ENCODE measurements around the gene TMEM81. TPM values are rescaled to one million over a fixed set of nuclear protein-coding genes. Genes with fewer than 3 reads are reported as not detected.

The TMEM81 gene
- total RNA-seq, 1 donor from 2014 or later, result not detected

GRCh38 chr1:205095422-205095821, 11.2 kb upstream of the TMEM81 start:
- H3K27me3 ChIP-seq, result no peaks in the 10 kb centered on the region
- TF ChIP-seq CTCF (IDR thresholded peaks at IDR 0.05), result no peak
- H3K36me3 ChIP-seq, result peaks cover 86 to 93% of the 10 kb centered on the region in 2 donors
- H3K4me3 ChIP-seq, result no peak overlapping the region
- intact Hi-C loops (cut with DNase I), result no loop called here
- no peak overlapping the region for H3K27ac ChIP-seq
- no peak for DNase-seq (ENCODE audit: low spot score in 2 of 2)
- no peaks in the 10 kb centered on the region for H3K4me1 ChIP-seq
- H3K9me3 ChIP-seq, result no peaks in the 10 kb centered on the region

GRCh38 chr1:205091043-205091740, 6.9 kb upstream of the TMEM81 start:
- peaks cover 63 to 78% of the 10 kb centered on the region in 2 donors for H3K36me3 ChIP-seq
- DNase-seq (ENCODE audit: low spot score in 2 of 2), result no peak
- no peak for TF ChIP-seq CTCF (IDR thresholded peaks at IDR 0.05)

GRCh38 chr1:205088341-205088740, 4.1 kb upstream of the TMEM81 start:
- Histone ChIP-seq H3K27ac (no peak overlapping the region), H3K4me1 (no peaks in the 10 kb centered on the region), H3K4me3 (no peak overlapping the region), H3K27me3 (no peaks in the 10 kb centered on the region), H3K36me3 (peaks cover 46 to 70% of the 10 kb centered on the region in 2 donors), H3K9me3 (no peaks in the 10 kb centered on the region)
- intact Hi-C loops (cut with DNase I), result no loop called here
- no peak for TF ChIP-seq CTCF (IDR thresholded peaks at IDR 0.05)
- no peak for DNase-seq (ENCODE audit: low spot score in 2 of 2)

More at GRCh38 chr1:205091043-205091740, 6.9 kb upstream of the TMEM81 start:
- Histone ChIP-seq H3K9me3 (no peaks in the 10 kb centered on the region), H3K4me1 (no peaks in the 10 kb centered on the region), H3K4me3 (no peak overlapping the region), H3K27me3 (no peaks in the 10 kb centered on the region), H3K27ac (no peak overlapping the region)
- intact Hi-C loops (cut with DNase I), result no loop called here

GRCh38 chr1:205082431-205082830, 1.8 kb downstream of the TMEM81 start:
- intact Hi-C loops (cut with DNase I), result no loop called here
- Histone ChIP-seq H3K27me3 (no peaks in the 10 kb centered on the region), H3K4me3 (no peak overlapping the region), H3K36me3 (peaks cover 11 to 35% of the 10 kb centered on the region in 2 donors), H3K4me1 (no peaks in the 10 kb centered on the region), H3K27ac (no peak overlapping the region), H3K9me3 (no peaks in the 10 kb centered on the region)
- DNase-seq (ENCODE audit: low spot score in 2 of 2), result no peak
- TF ChIP-seq CTCF (IDR thresholded peaks at IDR 0.05), result no peak

- intact Hi-C loops (cut with DNase I), result no loop called here
- DNase-seq (ENCODE audit: low spot score in 2 of 2), result no peak
- TF ChIP-seq CTCF (IDR thresholded peaks at IDR 0.05), result no peak
Measured at GRCh38 chr1:205077934-205078311, 6.3 kb downstream of the TMEM81 start.

More at GRCh38 chr1:205077934-205078311, 6.3 kb downstream of the TMEM81 start:
- Histone ChIP-seq H3K4me3 (no peak overlapping the region), H3K4me1 (no peaks in the 10 kb centered on the region), H3K27ac (no peak overlapping the region), H3K36me3 (peaks cover 0 to 2% of the 10 kb centered on the region in 2 donors), H3K9me3 (no peaks in the 10 kb centered on the region), H3K27me3 (no peaks in the 10 kb centered on the region)

All from ascending aorta (tissue), 2 donors.